Stimulated activated CD4-positive, alpha-beta T cell treated with anti-CD3 and anti-CD28 coated beads, Interleukin-12 subunit alpha, Interleukin-12 subunit beta, amount 100 ng/mL, for 4 hours (primary cell): ENCODE measurements around the gene PSMG3.
"Not testable (repeated sequence)": the region's sequence is repeated elsewhere in the genome, so short reads cannot be mapped to it uniquely, and the experiment has no call there.

Experiments used
- DNase-seq: peaks from one replicate; pipeline ENCODE4 v3.0.0-alpha.2; 2020

Gene PSMG3

DNA sequence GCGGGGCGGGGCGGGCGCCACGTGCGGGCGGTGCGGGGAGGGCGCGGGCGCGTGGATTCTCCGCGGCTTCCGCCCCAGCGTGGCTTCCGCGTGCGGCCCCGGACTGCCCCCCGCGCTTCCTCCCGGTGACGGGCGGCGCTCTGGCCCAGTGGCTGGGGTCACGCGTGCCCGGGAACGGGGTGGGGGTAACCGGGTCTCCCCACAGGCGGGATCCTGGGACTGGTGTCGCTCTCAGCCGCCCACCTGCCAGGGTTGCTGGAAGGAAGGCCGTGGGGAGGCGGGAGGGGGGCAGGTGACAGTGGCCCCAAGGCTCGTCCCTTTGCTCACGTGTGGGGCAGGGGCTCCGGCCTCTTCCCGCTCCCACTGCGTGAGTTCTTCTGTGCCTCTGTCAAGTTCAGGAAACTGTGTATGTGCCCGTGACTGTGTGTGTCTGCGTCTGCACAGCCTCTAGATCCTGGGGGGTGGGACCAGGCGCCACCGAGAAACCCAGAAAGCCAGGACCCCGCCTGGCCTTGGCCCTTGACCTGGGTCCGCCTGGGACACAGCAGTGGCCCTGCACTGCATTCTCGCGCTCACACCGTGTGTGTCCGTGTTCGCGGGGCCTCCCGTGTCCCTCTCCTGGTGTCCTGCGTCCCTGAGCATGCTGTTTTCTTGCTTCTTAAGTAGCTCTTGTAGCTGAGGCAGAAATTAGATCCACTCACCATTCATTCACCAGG is 38.4 kb downstream of the PSMG3 start:
- no peak for DNase-seq

DNA sequence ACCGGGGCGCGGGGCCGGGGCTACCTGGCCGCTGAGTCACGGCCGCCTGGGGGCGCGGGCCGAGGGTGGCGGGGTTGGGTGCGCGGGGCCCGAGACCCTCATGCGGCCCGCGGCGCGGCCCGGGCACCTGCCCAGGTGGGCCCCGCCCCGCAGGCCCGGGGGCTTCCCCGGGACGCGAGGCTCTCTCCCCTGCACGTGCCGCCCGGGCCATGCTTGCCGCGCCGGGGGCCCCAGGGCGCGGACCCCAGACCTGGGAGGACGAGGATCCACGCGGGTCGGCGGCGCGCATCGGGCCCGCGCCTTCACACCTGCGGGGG is 38.9 kb downstream of the PSMG3 start:
- peak; percentile 38 for DNase-seq

DNA sequence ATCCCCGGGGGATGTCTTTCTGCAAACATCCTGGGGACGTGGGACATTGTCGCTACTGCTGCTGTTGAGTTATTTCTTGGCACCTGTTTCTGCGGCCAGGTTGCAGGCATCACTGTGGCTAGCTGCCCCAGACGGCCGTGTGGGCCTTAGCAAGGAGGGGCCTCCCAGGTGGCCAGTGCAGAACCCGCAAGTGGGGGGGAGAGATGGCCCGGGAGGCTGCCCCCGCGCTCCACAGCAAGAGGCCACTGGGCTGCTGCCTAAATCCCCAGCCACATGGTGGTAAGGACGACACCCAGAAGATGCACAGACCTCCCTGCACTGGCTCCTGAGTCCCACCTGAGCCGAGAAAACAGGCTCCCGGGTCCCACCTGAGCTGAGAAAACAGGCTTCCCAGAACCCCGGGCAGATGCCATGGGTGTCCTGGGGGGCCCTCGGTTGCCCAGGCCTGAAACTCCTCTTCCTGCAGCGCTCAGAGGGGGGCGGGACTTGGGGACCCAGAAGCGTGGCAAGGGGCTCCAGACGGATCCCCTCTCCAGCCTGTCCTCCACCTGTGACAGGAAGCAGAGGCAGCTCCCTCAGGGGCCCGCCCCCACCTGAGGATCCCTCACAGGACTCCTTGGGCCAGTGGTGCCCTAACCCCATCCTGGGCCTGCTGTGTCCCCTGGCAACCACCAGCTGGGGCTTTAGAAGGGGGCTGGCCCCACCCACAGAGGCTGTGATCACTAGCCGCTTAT is 40.3 kb downstream of the PSMG3 start:
- DNase-seq: no peak

DNA sequence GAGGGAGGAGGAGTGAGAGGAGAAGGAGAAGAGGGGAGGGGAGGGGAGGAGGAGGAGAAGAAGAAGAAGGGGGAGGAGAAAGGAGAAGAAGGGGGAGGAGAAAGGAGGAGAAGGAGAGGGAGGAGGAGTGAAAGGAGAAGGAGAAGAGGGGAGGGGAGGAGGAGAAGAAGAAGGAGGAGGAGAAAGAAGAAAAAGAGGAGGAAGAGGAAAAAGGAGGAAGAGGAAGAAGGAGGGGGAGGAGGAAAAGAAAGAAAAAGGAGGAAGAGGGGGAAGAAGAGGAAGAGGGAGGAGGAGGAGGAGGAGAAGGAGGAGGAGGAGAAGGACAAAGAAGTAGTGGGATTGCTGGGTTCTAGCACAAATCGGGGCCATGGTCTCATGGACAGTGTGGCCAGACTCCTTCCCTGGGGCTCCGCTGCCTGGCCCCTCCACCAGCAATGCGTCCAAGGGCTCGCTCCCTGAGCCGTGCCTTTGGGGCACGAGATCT is 43.5 kb downstream of the PSMG3 start:
- DNase-seq: no peak

DNA sequence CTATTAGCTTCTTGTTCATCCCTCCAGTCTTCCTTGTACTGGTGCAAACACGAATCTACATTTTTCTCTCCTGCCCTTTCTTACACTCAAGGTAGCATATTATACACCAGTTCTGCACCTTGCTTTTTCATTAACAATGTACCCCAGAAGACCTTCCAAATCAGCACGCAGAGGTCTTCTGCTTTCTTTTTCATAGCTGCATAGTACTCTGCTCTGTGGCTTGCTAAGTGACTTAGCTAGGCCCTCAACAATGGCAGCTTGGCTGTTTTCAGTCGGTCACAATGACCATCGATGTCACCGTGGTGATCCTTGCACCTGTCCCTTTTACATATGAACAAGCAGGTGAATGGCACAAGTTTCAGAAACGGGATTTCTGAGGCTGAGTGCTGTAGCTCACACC is 44.4 kb downstream of the PSMG3 start:
- no peak for DNase-seq

DNA sequence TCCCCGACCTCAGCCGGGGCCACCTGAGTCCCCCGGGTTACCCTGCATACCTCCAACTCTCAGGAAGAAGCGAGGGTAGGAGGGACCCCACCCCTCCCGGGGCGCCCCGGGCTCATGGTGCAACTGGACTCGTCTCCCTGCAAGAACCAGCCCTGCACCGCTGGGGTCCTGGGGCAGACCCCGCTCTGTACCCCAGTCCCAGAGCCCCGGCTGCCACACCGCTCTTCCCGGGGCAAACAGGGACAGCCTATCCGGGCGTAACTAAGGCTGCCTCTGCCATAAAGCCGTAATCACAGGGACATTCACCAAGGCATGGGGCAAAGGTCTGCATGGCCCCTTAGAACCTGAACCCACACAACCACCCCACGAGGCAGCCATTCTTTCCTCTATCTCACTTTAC is 46.0 kb downstream of the PSMG3 start:
- DNase-seq: no peak

DNA sequence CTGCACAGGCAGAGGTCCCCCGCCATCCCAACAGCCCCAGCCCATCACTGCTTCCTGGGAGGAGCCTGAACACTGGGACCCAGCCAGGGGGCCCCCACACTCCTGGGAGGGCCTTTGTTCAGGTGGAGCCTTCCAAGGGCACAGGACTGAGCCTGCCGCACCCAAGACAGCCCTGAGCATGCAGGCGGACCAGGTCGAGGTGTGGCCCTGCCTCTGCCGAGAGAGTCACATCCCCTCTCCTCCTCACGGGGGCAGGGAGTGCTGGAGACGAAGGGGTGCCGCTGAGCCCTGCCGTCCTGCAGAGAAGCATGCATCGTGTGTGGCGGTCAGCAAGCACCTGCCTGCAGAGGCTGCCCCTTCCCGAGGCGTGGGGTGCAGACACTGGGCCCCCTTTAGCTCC is 46.6 kb downstream of the PSMG3 start:
- DNase-seq: no peak

DNA sequence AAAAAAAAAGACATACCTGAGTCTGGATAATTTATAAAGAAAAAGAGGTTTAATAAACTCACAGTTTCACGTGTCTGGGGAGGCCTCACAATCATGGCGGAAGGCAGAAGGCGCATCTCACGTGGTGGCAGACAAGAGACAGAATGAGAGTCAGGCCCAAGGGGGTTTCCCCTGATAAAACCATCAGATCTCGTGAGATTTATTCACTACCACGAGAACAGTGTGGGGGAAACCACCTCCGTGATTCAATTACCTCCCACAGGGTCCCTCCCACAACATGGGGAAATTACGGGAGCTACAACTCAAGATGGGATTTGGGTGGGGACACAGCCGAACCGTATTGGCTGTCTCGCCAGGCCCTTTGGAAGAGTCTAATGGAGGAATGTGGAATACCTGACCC is 48.4 kb downstream of the PSMG3 start:
- no peak for DNase-seq

DNA sequence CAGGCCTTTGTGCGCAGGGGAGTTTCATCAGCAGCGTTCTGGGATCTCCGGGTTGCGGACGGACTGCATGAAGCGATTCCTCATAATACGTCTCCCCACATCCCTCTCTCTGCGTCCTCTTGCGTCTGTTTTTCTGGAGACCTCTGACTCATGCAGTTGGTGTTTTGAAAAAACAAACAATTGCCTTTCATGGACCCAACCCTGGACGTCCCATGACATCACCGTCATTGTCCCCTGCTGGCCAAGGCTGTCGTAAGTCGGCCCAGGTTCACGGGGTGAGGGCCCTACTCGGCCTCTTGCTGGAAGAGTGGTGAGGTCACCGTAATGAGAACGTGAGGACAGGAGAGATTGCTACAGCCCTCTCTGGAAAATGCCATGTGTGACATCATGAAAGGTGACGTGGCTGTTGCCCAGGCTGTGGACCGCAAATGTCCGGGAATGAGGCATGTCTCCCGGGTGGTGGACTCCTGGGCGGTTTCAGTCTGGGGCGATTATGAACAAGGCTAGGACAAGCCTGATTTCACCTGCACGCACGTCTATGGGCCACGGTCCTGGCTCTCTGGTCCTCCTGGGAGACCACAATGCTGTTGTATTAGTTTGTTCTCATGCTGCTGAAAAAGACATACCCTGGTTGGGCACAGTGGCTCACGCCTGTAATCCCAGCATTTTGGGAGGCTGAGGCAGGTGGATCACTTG is 49.1 kb downstream of the PSMG3 start:
- DNase-seq: no peak

DNA sequence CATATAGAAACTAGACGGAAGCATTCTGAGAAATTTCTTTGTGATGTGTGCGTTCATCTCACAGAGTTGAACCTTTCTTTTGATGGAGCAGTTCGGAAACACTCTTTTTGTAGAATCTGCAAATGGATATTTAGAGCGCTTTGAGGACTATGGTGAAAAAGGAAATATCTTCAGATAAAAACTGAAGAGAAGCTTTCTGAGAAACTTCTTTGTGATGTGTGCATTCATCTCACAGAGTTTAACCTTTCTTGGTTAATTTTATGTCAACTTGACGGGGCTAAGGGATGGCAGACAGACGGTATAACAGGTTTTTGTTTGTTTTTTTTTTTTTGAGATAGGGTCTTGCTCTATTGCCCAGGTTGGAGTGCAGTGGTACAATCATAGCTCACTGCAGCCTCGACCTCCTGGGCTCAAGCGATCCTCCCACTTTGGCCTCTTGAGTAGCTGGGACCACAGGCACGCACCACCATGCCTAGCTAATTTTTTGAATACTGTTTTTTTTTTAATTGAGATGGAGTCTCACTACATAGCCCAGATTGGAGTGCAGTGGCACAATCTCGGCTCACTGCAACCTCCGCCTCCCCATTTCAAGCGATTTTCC is 50.4 kb downstream of the PSMG3 start:
- DNase-seq: not testable (repeated sequence)
